ENCODE measurements around the gene UNC5C.

The UNC5C gene

DNA sequence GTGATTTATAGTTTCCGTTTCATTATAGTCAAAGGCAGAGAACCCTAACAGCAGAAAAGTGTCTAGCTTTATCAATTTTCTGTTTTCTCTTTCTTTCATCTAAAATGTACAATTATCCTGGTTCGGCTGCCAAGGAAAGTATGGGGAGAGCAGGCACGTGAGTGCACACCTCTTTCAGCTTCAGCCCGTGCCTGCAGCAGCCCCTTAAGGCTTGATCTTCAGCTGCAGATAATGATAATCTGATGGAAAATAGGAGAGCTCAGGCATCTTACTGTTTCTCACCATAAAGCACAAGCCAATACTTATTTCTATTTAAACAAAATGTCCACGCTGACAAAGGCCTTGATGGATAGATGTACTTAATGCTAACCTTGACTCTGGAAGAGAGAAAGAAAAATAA is 334.4 kb downstream of the UNC5C start:
- TF ChIP-seq POLR2A (IDR thresholded peaks at IDR 0.05; ENCODE audit: low read length), result no peak
- TF ChIP-seq GATA1 (IDR thresholded peaks at IDR 0.05; ENCODE audit: low read depth, low read length), result no peak
- no peak for DNase-seq

- no peak for DNase-seq
- TF ChIP-seq GATA1 (IDR thresholded peaks at IDR 0.05; ENCODE audit: low read depth, low read length) (no peak), POLR2A (IDR thresholded peaks at IDR 0.05; ENCODE audit: low read length) (no peak)
Observed at GRCh38 chr4:95213366-95213765, 335.4 kb downstream of the UNC5C start.

DNA sequence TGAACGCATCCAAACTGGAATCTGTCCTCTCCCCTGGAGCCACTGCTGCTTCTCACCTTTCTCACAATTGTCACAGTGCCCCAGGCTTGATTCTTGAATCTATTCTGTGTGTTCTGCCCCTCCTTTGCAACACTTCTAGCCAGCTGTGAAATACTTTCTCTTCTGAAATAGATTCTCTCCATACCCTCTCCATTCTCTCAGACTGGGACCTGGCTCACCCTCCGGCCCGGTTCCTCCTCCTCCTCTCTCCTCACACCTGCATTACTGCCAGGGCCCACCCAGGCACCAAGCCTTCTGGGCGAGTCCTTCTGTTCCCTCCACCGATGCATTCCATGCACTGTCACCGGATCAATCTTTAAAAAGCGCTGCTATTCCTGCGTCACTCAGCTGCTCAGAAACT is 336.1 kb downstream of the UNC5C start:
- DNase-seq, result no peak
- no peak for TF ChIP-seq GATA1 (IDR thresholded peaks at IDR 0.05; ENCODE audit: low read depth, low read length)

DNA sequence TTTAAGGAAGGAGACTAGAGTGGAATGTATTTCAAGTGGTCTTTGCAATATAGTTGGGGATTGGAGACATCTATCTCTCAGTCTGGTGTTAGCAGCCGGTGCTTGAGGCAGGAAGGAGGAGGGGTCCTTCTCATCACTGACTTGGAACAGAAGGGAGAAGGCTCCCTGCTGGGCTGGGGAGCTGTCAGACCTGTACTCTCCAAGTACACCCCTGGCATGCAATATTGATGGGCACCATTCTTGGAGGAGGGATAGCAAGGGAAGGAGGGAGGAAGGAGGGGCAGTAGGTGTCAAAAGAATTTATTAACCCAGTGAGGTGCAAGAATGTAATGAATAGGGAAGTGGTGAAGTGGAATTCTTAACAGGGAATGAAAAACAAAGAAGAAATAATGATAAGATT is 338.8 kb downstream of the UNC5C start:
- TF ChIP-seq POLR2A (IDR thresholded peaks at IDR 0.05; ENCODE audit: low read length), result no peak
- DNase-seq, result no peak

DNA sequence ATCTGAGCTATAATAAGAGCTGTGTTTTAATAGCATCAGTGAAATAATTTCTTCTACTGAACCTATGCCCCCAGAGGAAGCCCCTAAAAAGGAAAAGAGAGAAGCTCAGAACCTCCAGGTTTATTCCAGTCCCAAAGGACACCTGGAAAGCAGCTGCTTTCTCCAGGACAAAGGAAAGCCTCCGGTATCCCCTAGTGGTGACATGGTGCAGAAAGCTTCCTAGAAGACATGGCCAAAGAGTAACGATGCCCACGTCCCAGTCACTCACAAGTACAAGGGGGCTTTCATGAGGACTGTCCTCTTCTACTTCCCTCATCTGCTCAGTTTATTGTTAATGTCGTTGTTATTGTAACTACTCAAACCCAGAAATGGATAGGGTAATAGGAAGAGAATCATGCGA is 343.9 kb downstream of the UNC5C start:
- no peak for DNase-seq
- TF ChIP-seq POLR2A (IDR thresholded peaks at IDR 0.05; ENCODE audit: low read length) (no peak), GATA1 (IDR thresholded peaks at IDR 0.05; ENCODE audit: low read depth, low read length) (no peak)

DNA sequence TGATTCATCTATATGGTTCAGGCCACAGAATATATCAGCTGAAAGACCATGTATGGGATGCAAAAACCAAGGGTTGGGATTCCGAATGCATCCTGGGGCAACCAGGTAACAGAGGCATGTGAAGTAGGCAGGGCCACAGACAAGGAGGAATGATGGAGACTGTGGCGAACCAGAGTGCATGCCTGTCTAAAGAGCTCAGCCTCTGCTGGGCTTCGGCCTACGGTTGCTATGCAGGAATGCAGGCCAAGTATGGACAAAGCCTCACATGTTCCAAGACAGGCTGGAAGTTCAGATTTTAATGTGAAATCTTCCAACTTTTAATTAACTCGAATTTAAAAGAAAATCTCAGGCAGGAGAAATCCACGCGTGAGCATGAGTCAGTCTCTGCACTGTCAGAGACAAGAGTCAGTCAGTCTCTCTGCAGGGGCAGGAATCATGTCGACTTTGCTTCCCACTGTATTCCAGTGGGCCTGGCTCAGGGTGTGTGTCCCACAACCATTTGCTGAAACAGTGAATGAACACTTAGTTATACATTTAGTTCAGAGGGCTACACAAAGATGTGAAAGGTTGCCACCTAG is 344.4 kb downstream of the UNC5C start:
- no peak for DNase-seq
- TF ChIP-seq GATA1 (IDR thresholded peaks at IDR 0.05; ENCODE audit: low read depth, low read length) (no peak), POLR2A (IDR thresholded peaks at IDR 0.05; ENCODE audit: low read length) (no peak)

- TF ChIP-seq POLR2A (IDR thresholded peaks at IDR 0.05; ENCODE audit: low read length), result no peak
- TF ChIP-seq GATA1 (IDR thresholded peaks at IDR 0.05; ENCODE audit: low read depth, low read length), result no peak
- no peak for DNase-seq
Observed at GRCh38 chr4:95198961-95199360, 349.8 kb downstream of the UNC5C start.

GRCh38 chr4:95197353-95197752 is 351.4 kb downstream of the UNC5C start:
- TF ChIP-seq POLR2A (IDR thresholded peaks at IDR 0.05; ENCODE audit: low read length) (no peak), GATA1 (IDR thresholded peaks at IDR 0.05; ENCODE audit: low read depth, low read length) (no peak)
- no peak for DNase-seq

- DNase-seq, result no peak
- TF ChIP-seq POLR2A (IDR thresholded peaks at IDR 0.05; ENCODE audit: low read length), result no peak
- no peak for TF ChIP-seq GATA1 (IDR thresholded peaks at IDR 0.05; ENCODE audit: low read depth, low read length)
Observed at GRCh38 chr4:95193391-95194224, 355.2 kb downstream of the UNC5C start.

- no peak for TF ChIP-seq GATA1 (IDR thresholded peaks at IDR 0.05; ENCODE audit: low read depth, low read length)
- TF ChIP-seq POLR2A (IDR thresholded peaks at IDR 0.05; ENCODE audit: low read length), result no peak
- DNase-seq, result no peak
Observed at GRCh38 chr4:95191537-95191936, 357.2 kb downstream of the UNC5C start.

DNA sequence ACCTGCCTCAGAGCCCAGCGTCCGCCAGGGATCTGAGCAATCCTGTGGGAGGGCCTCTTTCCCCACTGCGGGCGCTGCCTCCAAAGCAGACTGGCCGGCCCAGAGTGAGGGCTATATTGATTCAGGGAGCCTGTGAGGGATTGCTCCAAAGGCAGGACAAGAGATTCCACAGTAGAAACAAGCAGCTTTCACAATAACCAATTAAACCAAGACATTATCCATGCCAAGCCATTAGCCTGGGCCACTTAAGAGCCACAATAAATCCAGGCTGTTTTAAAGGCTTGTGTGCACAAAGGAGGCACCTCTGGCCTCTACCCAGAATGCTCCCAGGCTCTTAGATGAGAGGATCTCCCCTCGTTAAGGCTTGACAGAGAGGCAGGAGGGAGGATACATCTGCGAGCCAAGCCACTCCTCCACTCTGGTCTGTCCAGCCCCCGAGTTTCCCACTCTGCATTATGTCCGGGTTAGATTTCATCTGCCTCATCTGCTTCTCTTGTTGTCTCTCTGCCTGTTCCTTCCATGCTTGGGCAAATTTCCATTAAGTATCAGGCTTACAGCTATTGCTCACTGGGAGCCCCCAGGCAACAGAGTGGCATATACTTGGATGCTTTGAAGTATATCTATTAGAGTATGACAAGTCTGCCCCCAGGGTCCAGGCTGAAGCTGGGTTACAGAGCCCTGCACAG is 357.9 kb downstream of the UNC5C start:
- no peak for DNase-seq
- TF ChIP-seq GATA1 (IDR thresholded peaks at IDR 0.05; ENCODE audit: low read depth, low read length), result no peak
- TF ChIP-seq POLR2A (IDR thresholded peaks at IDR 0.05; ENCODE audit: low read length), result no peak

- TF ChIP-seq GATA1 (IDR thresholded peaks at IDR 0.05; ENCODE audit: low read depth, low read length) (no peak), POLR2A (IDR thresholded peaks at IDR 0.05; ENCODE audit: low read length) (no peak)
Observed at GRCh38 chr4:95188701-95189370, 359.9 kb downstream of the UNC5C start.

DNA sequence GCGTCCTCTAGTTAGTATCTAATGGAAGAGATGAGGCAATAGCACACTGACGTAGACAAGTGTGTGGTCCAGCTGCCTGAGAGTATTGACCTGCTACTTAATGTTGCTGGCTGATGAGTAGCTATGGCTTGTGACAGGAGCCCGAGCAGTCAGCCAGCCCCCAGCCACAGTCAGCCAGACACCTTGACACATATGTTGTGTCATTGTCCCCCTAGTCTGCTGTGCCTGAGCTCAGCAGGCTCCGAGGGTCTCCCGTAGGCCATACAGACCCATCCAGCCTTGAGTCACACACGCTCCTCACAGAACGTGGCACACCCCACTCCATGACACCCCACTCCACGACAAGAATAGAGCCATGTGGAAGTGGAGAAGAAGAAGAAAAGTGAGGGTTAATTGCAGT is 362.1 kb downstream of the UNC5C start:
- no peak for DNase-seq
- TF ChIP-seq POLR2A (IDR thresholded peaks at IDR 0.05; ENCODE audit: low read length), result no peak
- no peak for TF ChIP-seq GATA1 (IDR thresholded peaks at IDR 0.05; ENCODE audit: low read depth, low read length)

More at GRCh38 chr4:95188701-95189370, 359.9 kb downstream of the UNC5C start:
- no peak for DNase-seq

All from erythroblast (primary cell).